Measurements from ENCODE around the gene SLCO3A1.

The SLCO3A1 gene

DNA sequence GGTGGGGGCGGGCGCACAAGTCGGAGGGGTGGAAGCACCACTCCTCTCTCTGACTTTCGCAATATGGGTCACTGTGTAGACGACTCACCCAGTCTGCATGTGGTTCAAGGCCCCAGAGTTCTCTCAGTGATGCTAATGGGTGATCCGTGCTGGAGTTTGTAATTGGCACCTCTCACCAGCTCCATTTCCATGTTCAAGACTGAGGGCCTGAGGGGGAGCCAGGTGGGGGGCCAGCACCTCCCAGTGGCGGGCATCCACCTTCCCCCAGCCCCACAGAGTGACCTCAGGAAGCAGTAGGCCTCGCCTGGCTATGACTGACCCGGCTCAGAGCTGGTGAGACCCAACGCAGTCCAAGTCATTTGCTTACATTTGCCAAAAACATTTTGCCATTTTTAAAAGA, 310.1 kb downstream of the SLCO3A1 start:
- Histone ChIP-seq H3K27ac (no peak overlapping the region), H3K4me3 (ENCODE audit: low read depth, low read length) (no peak overlapping the region), H3K27me3 (ENCODE audit: insufficient read depth, low read depth, severe bottlenecking) (peaks cover 53% of the 10 kb centered on the region), H3K9me3 (ENCODE audit: severe bottlenecking) (no peaks in the 10 kb centered on the region), H3K36me3 (no peaks in the 10 kb centered on the region)
- no peak for DNase-seq
- no peak for TF ChIP-seq CTCF (IDR thresholded peaks at IDR 0.05; ENCODE audit: low read depth, low read length)

- TF ChIP-seq CTCF (IDR thresholded peaks at IDR 0.05; ENCODE audit: low read depth, low read length), result no peak
- Histone ChIP-seq H3K27me3 (ENCODE audit: insufficient read depth, low read depth, severe bottlenecking) (peaks cover 47% of the 10 kb centered on the region), H3K9me3 (ENCODE audit: severe bottlenecking) (no peaks in the 10 kb centered on the region), H3K27ac (no peak overlapping the region), H3K36me3 (no peaks in the 10 kb centered on the region), H3K4me3 (ENCODE audit: low read depth, low read length) (no peak overlapping the region)
- DNase-seq, result no peak
Observed at GRCh38 chr15:92164327-92165000, 311.0 kb downstream of the SLCO3A1 start.

DNA sequence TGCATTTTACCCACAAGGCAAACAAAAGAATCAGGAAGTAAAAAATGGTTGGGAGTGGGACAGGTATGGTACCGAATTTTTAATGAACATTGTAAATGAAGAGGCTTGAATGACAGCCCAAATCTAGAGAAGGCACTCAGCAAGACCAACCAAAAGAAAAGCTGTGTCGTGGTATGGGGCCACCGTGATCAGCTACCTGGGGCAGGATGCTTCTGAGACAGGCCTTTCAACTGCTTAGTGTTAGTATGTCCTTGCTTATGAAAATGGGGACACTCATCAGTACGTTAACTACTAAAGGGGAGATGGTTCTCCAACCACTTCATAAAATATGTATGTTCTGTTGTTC, 311.5 kb downstream of the SLCO3A1 start:
- Histone ChIP-seq H3K27ac (no peak overlapping the region), H3K9me3 (ENCODE audit: severe bottlenecking) (no peaks in the 10 kb centered on the region), H3K4me3 (ENCODE audit: low read depth, low read length) (no peak overlapping the region), H3K36me3 (no peaks in the 10 kb centered on the region), H3K27me3 (ENCODE audit: insufficient read depth, low read depth, severe bottlenecking) (peaks cover 47% of the 10 kb centered on the region)
- TF ChIP-seq CTCF (IDR thresholded peaks at IDR 0.05; ENCODE audit: low read depth, low read length), result no peak
- DNase-seq, result no peak

GRCh38 chr15:92166029-92166428, 312.5 kb downstream of the SLCO3A1 start:
- Histone ChIP-seq H3K27ac (no peak overlapping the region), H3K36me3 (no peaks in the 10 kb centered on the region), H3K4me3 (ENCODE audit: low read depth, low read length) (no peak overlapping the region), H3K9me3 (ENCODE audit: severe bottlenecking) (no peaks in the 10 kb centered on the region), H3K27me3 (ENCODE audit: insufficient read depth, low read depth, severe bottlenecking) (peaks cover 42% of the 10 kb centered on the region)
- DNase-seq, result no peak
- no peak for TF ChIP-seq CTCF (IDR thresholded peaks at IDR 0.05; ENCODE audit: low read depth, low read length)

DNA sequence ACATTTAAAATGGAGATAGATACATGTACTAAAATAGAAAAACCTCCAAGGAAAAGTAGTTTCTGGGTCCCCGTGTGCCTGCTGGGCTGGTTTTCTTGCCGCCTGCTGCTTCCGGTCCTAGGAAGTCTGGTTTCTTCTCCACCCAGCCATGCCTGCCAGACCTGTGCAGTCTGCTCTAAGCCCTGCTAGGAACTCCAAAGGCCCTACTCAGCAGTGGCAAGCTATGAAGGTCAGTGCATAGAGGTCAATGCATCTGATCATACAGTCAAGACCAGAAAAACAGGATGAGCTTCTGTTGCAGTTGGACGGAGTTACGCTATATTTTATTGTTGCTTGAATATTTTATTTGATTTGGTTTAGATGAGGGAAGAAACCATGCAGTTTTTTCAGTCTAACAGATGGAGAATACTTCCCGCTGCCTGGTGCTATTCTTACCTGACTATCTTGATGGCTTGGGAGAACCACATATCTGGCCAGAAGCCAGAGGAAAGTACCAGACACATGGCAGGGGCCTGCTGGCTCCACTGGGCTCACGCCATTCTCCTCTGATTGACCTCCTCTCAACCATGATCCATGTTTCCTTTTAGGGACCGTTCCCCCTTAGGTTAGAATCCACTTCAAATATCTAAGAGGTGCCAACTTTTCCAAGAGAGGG, 313.4 kb downstream of the SLCO3A1 start:
- Histone ChIP-seq H3K27ac (no peak overlapping the region), H3K36me3 (no peaks in the 10 kb centered on the region), H3K9me3 (ENCODE audit: severe bottlenecking) (no peaks in the 10 kb centered on the region), H3K4me3 (ENCODE audit: low read depth, low read length) (no peak overlapping the region), H3K27me3 (ENCODE audit: insufficient read depth, low read depth, severe bottlenecking) (peaks cover 47% of the 10 kb centered on the region)
- no peak for DNase-seq
- TF ChIP-seq CTCF (IDR thresholded peaks at IDR 0.05; ENCODE audit: low read depth, low read length), result no peak

DNA sequence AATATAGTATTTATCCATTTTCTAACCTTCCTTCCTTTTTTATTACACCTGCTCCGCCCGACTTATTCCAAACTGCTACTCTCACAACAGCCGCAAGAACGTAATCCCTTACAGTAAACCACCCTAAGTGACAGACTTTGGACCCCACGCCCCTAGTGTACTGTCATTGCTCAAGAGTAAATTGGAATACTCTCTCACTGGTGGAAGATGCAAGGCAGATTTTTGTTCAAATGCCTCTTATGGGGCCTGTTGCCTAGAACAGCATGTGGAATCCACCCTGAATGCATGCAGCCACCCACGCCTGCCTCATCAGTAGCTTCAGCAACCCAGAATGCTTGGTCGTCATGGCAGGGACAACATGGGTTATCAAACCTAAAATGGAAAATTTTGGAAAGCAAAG, 313.9 kb downstream of the SLCO3A1 start:
- no peaks in the 10 kb centered on the region for H3K36me3 ChIP-seq
- DNase-seq, result no peak
- H3K27me3 ChIP-seq (ENCODE audit: insufficient read depth, low read depth, severe bottlenecking), result peaks cover 49% of the 10 kb centered on the region
- no peak overlapping the region for H3K4me3 ChIP-seq (ENCODE audit: low read depth, low read length)
- H3K9me3 ChIP-seq (ENCODE audit: severe bottlenecking), result no peaks in the 10 kb centered on the region
- no peak overlapping the region for H3K27ac ChIP-seq
- TF ChIP-seq CTCF (IDR thresholded peaks at IDR 0.05; ENCODE audit: low read depth, low read length), result no peak

Data from WERI-Rb-1 (cell line).